HepG2 (cell line): ENCODE measurements around the gene YAP1. TPM values are rescaled to one million over a fixed set of nuclear protein-coding genes. Genes with fewer than 3 reads are reported as not detected.
A peak's percentile ranks its signal among the peaks of the same experiment; 100 is the strongest.

Experiments
- ATAC-seq: fragments of 200-7000 bp; cut with Tn5 transposase; 3 replicates; pipeline ENCODE4 v1.9.1; 2020; ENCODE audit warnings: mild to moderate bottlenecking, moderate library complexity
- BruUV-seq: library from RNA; stranded (reverse); fragments of 400-500 nt; replicated peaks from 2 replicates; lab custom pipeline; 2021; lab: Mats Ljungman, UMichigan
- CTCF ChIA-PET: fragments of 300-600 bp; formaldehyde crosslinking; extraction: SDS; loops from one replicate; lab custom pipeline; 2021; ENCODE audit warnings: low total read pairs, inconsistent platforms, low intra/inter-chr PET ratio; lab: Yijun Ruan, JAX
- POLR2A ChIA-PET: fragments of 350-600 bp; sonication (Branson Sonifier 250); formaldehyde crosslinking; loops from one replicate; lab custom pipeline; 2020; ENCODE audit warnings: antibody characterized with exemption, inconsistent platforms; lab: Yijun Ruan, JAX
- DNase-seq: peaks from one replicate; pipeline ENCODE4 v3.0.0-alpha.2; 2015; ENCODE audit warnings: low spot score
- FAIRE-seq: peaks from 3 replicates; lab custom pipeline; 2011; peaks lifted over from hg19 to GRCh38; lab: Jason Lieb, UNC
- H2AFZ ChIP-seq: one replicate; pipeline ENCODE4 v1.6.1; 2011; ENCODE audit warnings: low read length, inconsistent platforms
- H3K27ac ChIP-seq: fragments of 300-600 bp; 3 replicates; pipeline ENCODE4 v1.8.0; 2011; ENCODE audit warnings: mixed run types, mild to moderate bottlenecking, mixed read lengths, low read length, inconsistent platforms; ENCODE audit not compliant: insufficient read depth; ENCODE audit errors: extremely low read length
- H3K27me3 ChIP-seq, 2 experiments: fragments of 200-600 bp in 1 of 2; 2 replicates in 1 of 2; 3 replicates in 1 of 2; pipeline versions ENCODE4 v1.6.0 to v1.8.0; 2011; ENCODE audit warnings: low read length in 2 of 2, mild to moderate bottlenecking in 2 of 2, moderate library complexity in 2 of 2, inconsistent platforms in 1 of 2; ENCODE audit not compliant: insufficient read depth in 2 of 2, control insufficient read depth in 1 of 2
- H3K36me3 ChIP-seq, 2 experiments: fragments of 200-600 bp in 1 of 2; replicated peaks in 1 of 2; 2 replicates in 1 of 2; 3 replicates in 1 of 2; pipeline versions ENCODE4 v1.5.1 to v1.8.0; 2011; ENCODE audit warnings: low read length in 2 of 2, inconsistent platforms in 1 of 2; ENCODE audit not compliant: insufficient read depth in 2 of 2, control insufficient read depth in 1 of 2
- H3K4me1 ChIP-seq: 2 replicates; pipeline ENCODE4 v1.5.1; 2012; ENCODE audit warnings: low read length, inconsistent platforms; ENCODE audit not compliant: insufficient read depth
- H3K4me2 ChIP-seq: 2 replicates; pipeline ENCODE4 v1.6.0; 2011; ENCODE audit warnings: low read depth, low read length, inconsistent platforms
- H3K4me3 ChIP-seq, 3 experiments: fragments of 200-600 bp in 1 of 3; sonication (generic), shearing (Covaris generic) in 1 of 3; replicated peaks in 1 of 3; 2 replicates each; pipeline ENCODE4 v1.5.1; 2011 to 2016; ENCODE audit warnings: low read length in 3 of 3, inconsistent platforms in 2 of 3, low read depth in 2 of 3, mild to moderate bottlenecking in 2 of 3, control low read depth in 1 of 3, mixed read lengths in 1 of 3; ENCODE audit not compliant: insufficient read depth in 1 of 3
- H3K79me2 ChIP-seq: one replicate; pipeline ENCODE4 v1.6.1; 2011; ENCODE audit warnings: low read length, inconsistent platforms; ENCODE audit not compliant: insufficient read depth
- H3K9ac ChIP-seq: 2 replicates; pipeline ENCODE4 v1.6.0; 2011; ENCODE audit warnings: mild to moderate bottlenecking, low read depth, low read length, inconsistent platforms; ENCODE audit not compliant: insufficient read depth
- H3K9me3 ChIP-seq: 2 replicates; pipeline ENCODE4 v1.5.1; 2012; ENCODE audit warnings: mild to moderate bottlenecking, low read length
- H4K20me1 ChIP-seq: 2 replicates; pipeline ENCODE4 v1.6.0; 2011; ENCODE audit warnings: inconsistent platforms, mild to moderate bottlenecking, low read length, moderate library complexity; ENCODE audit not compliant: insufficient read depth
- CBX1 ChIP-seq: IDR thresholded peaks from one replicate; pipeline ENCODE4 v1.6.1; 2016; ENCODE audit warnings: antibody characterized with exemption, low read depth
- ERF ChIP-seq: IDR thresholded peaks from 2 replicates; pipeline ENCODE4 v1.6.1; 2018; ENCODE audit warnings: missing biosample characterization, missing genetic modification reagents
- ETV5 ChIP-seq: IDR thresholded peaks from 2 replicates; pipeline ENCODE4 v1.6.1; 2018; ENCODE audit warnings: missing biosample characterization, missing genetic modification reagents, inconsistent platforms, borderline replicate concordance
- GLMP ChIP-seq: sonication (generic); formaldehyde crosslinking; IDR thresholded peaks from 2 replicates; pipeline ENCODE4 v1.9.0; 2021; ENCODE audit warnings: missing genetic modification reagents, mild to moderate bottlenecking, borderline replicate concordance
- HNRNPLL ChIP-seq: fragments of 200-400 bp; formaldehyde crosslinking; IDR thresholded peaks from 2 replicates; pipeline ENCODE4 v1.6.1; 2017; ENCODE audit warnings: mild to moderate bottlenecking, low read depth, low read length; ENCODE audit not compliant: poor library complexity, severe bottlenecking
- PAXIP1 ChIP-seq: sonication (generic); formaldehyde crosslinking; conservative IDR thresholded peaks from 2 replicates; pipeline ENCODE4 v1.4.0; 2020; ENCODE audit warnings: mild to moderate bottlenecking, missing genetic modification reagents, moderate library complexity
- SP1 ChIP-seq, 2 experiments: fragments of 450-650 bp in 1 of 2; sonication (generic) in 1 of 2; formaldehyde crosslinking in 1 of 2; IDR thresholded peaks; 2 replicates each; pipeline versions ENCODE4 v1.4.0 to v1.6.1; 2016 to 2020; ENCODE audit warnings: missing genetic modification reagents in 1 of 2
- STAG1 ChIP-seq: sonication (generic); formaldehyde crosslinking; IDR thresholded peaks from 2 replicates; pipeline ENCODE4 v1.4.0; 2020; ENCODE audit warnings: missing genetic modification reagents
- U2AF2 ChIP-seq: fragments of 200-400 bp; formaldehyde crosslinking; IDR thresholded peaks from 2 replicates; pipeline ENCODE4 v1.6.1; 2017; ENCODE audit warnings: low read depth, mild to moderate bottlenecking, low read length
- ZBTB14 ChIP-seq: sonication (generic); formaldehyde crosslinking; IDR thresholded peaks from 2 replicates; pipeline ENCODE4 v1.4.0; 2020; ENCODE audit warnings: missing genetic modification reagents
- ZNF207 ChIP-seq: fragments of 450-650 bp; IDR thresholded peaks from 2 replicates; pipeline ENCODE4 v1.6.1; 2016; ENCODE audit warnings: antibody characterized with exemption, borderline replicate concordance
- ZNF550 ChIP-seq: sonication (generic); formaldehyde crosslinking; IDR thresholded peaks from 2 replicates; pipeline ENCODE4 v1.4.0; 2020; ENCODE audit warnings: mild to moderate bottlenecking, missing genetic modification reagents, borderline replicate concordance
- ZNF784 ChIP-seq: sonication (generic); formaldehyde crosslinking; IDR thresholded peaks from 2 replicates; pipeline ENCODE4 v1.5.1; 2020; ENCODE audit warnings: missing genetic modification reagents, mild to moderate bottlenecking, borderline replicate concordance
- WGBS: methylation state at CpG from one replicate; pipeline ENCODE4 v1.1.6; 2017; ENCODE audit warnings: low lambda C conversion rate; 5-methylcytosine and 5-hydroxymethylcytosine counted together
- in situ Hi-C: cut with HindIII; loops from 2 replicates; pipeline ENCODE4 v1.10.0; 2017; ENCODE audit warnings: low pct_unique_long_range_greater_than_20kb; ENCODE audit not compliant: extremely low pct_ligation_motif_present
- intact Hi-C: fragments of 100-400 bp; cut with micrococcal nuclease; formaldehyde crosslinking; loops from one replicate; pipeline ENCODE4 v1.10.0; 2022; ENCODE audit not compliant: unreplicated experiment
- polyA plus RNA-seq, 8 experiments: library from polyadenylated mRNA; depleted of rRNA in 3 of 8; stranded (reverse) in 7 of 8; unstranded in 1 of 8; fragments of >200 nt; fragmentation: Illumina TruSeq in 4 of 8; extraction: Trizol in 4 of 8; gene quantifications; 2 replicates each; pipeline versions ENCODE4 v1.2.1 to v1.2.3, GENCODE V29; 2011 to 2016; ENCODE audit warnings: low read depth in 4 of 8, missing spikeins in 1 of 8, mixed read lengths in 1 of 8; ENCODE audit not compliant: insufficient read depth in 1 of 8
- total RNA-seq, 5 experiments: library from RNA; depleted of rRNA; stranded (reverse); fragments of >200 nt; fragmentation: Illumina TruSeq; extraction: Trizol; gene quantifications; 2 replicates each; pipeline ENCODE4 v1.2.3, GENCODE V29; 2016; ENCODE audit warnings: low read depth in 1 of 5

YAP1 gene
- total and polyA plus RNA-seq, 2 of the 13 experiments (the other 11 are each of a cell fraction or from before 2014, with no cell fraction given) = 59.5 to 91.0 TPM

GRCh38 chr11:102267609-102268008, 157.4 kb downstream of the YAP1 start (continued):
- TF ChIP-seq HNRNPLL (no peak), ETV5 (CRISPR knock-in tag) (no peak), ZBTB14 (CRISPR knock-in tag) (no peak), ZNF550 (no peak), ZNF207 (no peak)

- Histone ChIP-seq H3K79me2 (no peaks in the 10 kb centered on the region), H3K27ac (peak overlapping the region; percentile 59), H3K9me3 (no peaks in the 10 kb centered on the region), H3K36me3 (no peaks in the 10 kb centered on the region), H3K9ac (peak overlapping the region; percentile 56), H3K4me1 (peaks cover 71% of the 10 kb centered on the region), H3K27me3 (no peaks in the 10 kb centered on the region), H3K4me3 (peak overlapping the region; percentile 51 to 67 (median 56)), H4K20me1 (no peaks in the 10 kb centered on the region), H3K4me2 (peak overlapping the region; percentile 77), H2AFZ (peak overlapping the region; percentile 39)
- no peak for FAIRE-seq
- intact Hi-C loops = loop anchor here (1.0 kb wide), 2 partner anchors 11 to 157 kb away; no protein-coding TSS in a partner anchor
- BruUV-seq = TSS peak; percentile 51
- peak; percentile 79 for DNase-seq
- ATAC-seq = peak; percentile 90
- in situ Hi-C loops = no loop called here
- ChIA-PET POLR2A (interaction anchor here (0.7 to 2.8 kb wide), 5 partner anchors 11 to 76 kb away, joined by 3 to 26 read pairs (median 5); no protein-coding TSS in a partner anchor), CTCF (no interaction called here)
- 49% methylated on average over 30 of the region's 39 CpGs for WGBS
- TF ChIP-seq GLMP = no peak
- TF ChIP-seq U2AF2 = no peak
- peak; percentile 46 for TF ChIP-seq STAG1 (CRISPR knock-in tag)
- TF ChIP-seq HNRNPLL = peak; percentile 69
- TF ChIP-seq CBX1 = no peak
- no peak for TF ChIP-seq SP1 (IDR thresholded peaks at IDR 0.05)
- TF ChIP-seq SP1 (CRISPR knock-in tag; IDR thresholded peaks at IDR 0.05) = peak; percentile 25; the same call in 1 of the 2 replicates
- TF ChIP-seq ZNF784 (CRISPR knock-in tag) = no peak
- 0 out of 2 replicates have a peak, but pooled peaks have one; percentile 16 for TF ChIP-seq PAXIP1 (CRISPR knock-in tag)
- 0 out of 2 replicates have a peak, but pooled peaks have one; percentile 23 for TF ChIP-seq ERF (CRISPR knock-in tag)
These were observed 158.1 kb downstream of the YAP1 start for GRCh38 chr11:102268083-102268984.
